ENCODE measurements around the gene TMEM225B.

DNA sequence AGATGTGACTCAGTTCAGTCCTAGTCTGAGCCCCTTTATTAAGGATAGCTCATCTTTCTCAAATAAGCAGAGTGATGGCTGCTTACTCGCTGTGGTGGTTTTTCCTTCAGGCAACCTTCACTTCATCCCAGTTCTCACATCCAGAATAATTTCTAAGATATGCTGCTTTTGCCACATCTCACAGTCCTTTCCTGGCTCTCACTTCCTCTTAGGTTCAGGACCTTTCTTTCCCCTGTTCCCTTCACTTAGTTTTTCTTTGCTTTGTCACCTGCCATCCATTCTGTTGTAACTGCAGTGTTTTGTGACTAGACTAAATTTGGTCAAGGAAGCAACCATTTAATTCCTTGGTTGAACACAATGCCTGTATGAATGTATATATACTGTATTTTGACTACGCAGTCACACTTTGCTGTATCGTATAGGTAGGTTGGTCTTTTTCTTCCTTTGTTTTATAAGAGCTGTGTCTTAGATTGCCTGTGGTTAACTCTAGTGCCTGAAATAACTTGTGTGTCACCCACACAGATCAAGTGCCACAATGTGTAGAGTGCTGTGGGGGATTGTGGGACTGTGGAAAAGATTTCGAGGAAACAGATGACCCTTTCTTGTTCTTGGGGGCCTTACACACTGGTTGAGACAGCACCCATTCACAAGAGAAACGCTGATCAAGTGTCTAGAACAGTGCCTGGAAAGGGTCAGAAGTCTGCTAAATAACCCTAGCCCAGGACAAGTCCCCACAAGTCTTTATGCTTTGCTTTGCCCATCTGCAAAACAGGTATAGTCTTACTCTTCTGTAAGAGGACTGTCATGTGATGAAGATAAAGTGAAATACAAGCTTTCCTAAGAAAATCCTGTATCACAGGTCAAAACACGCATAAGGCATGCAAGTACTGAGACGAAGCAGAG, 37.0 kb upstream of the TMEM225B start:
- no peak for TF ChIP-seq EZH2 (IDR thresholded peaks at IDR 0.05; ENCODE audit: borderline replicate concordance, low read length)
- TF ChIP-seq, protein P1, sequence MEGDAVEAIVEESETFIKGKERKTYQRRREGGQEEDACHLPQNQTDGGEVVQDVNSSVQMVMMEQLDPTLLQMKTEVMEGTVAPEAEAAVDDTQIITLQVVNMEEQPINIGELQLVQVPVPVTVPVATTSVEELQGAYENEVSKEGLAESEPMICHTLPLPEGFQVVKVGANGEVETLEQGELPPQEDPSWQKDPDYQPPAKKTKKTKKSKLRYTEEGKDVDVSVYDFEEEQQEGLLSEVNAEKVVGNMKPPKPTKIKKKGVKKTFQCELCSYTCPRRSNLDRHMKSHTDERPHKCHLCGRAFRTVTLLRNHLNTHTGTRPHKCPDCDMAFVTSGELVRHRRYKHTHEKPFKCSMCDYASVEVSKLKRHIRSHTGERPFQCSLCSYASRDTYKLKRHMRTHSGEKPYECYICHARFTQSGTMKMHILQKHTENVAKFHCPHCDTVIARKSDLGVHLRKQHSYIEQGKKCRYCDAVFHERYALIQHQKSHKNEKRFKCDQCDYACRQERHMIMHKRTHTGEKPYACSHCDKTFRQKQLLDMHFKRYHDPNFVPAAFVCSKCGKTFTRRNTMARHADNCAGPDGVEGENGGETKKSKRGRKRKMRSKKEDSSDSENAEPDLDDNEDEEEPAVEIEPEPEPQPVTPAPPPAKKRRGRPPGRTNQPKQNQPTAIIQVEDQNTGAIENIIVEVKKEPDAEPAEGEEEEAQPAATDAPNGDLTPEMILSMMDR (conservative IDR thresholded peaks at IDR 0.05 in 1 of 2, IDR thresholded peaks at IDR 0.05 in 1 of 2; ENCODE audit: extremely low read depth in 1 of 2, insufficient read depth in 1 of 2, low read depth in 1 of 2, low read length in 2 of 2): no peak

Measured in mammary epithelial cell (primary cell).